HG03108 (cell line): ENCODE results near the gene FXYD1.

Source experiments
- ATAC-seq: cut with Tn5 transposase; IDR thresholded peaks from one replicate; pipeline ENCODE4 v1.9.1; 2021; ENCODE audit warnings: moderate library complexity; ENCODE audit not compliant: unreplicated experiment

Gene FXYD1

DNA sequence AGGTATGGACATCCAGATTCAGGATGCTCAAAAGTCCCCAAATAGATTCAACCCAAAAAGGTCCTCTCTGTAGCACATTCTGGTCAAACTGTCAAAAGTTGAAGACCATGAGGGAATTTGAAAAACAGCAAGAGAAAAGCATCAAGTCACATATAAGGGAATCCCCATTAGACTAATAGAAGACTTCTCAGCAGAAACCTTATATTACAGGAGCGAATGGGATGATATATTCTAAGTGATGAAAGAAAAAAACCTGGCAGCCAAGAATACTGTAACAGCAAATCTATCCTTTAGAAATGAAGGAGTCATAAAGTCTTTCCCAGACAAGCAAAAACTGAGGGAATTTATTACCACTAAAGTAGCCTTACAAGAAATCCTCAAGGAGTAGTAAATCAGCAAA is 45.6 kb downstream of the FXYD1 start:
- no peak for ATAC-seq

DNA sequence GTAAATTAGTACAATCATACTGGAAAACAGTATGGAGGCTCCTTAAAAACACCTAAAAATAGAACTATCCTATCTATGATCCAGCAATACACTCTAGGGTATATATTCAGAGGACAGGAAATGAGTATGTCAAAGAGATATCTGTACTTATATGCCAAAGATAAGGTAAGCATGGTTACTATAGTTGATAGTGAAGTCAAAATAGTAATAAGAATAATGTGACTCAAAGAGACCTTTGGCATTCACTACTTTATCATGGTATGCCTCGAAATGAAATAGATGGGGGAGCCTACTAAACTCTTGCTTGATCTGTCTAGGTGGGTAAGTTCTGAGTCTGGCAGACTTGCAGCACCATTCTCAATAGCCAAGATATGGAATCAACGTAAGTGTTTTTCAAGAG is 46.3 kb downstream of the FXYD1 start:
- no peak for ATAC-seq
